ENCODE results near the gene FHOD3.

- TF ChIP-seq, protein P1, sequence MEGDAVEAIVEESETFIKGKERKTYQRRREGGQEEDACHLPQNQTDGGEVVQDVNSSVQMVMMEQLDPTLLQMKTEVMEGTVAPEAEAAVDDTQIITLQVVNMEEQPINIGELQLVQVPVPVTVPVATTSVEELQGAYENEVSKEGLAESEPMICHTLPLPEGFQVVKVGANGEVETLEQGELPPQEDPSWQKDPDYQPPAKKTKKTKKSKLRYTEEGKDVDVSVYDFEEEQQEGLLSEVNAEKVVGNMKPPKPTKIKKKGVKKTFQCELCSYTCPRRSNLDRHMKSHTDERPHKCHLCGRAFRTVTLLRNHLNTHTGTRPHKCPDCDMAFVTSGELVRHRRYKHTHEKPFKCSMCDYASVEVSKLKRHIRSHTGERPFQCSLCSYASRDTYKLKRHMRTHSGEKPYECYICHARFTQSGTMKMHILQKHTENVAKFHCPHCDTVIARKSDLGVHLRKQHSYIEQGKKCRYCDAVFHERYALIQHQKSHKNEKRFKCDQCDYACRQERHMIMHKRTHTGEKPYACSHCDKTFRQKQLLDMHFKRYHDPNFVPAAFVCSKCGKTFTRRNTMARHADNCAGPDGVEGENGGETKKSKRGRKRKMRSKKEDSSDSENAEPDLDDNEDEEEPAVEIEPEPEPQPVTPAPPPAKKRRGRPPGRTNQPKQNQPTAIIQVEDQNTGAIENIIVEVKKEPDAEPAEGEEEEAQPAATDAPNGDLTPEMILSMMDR (IDR thresholded peaks at IDR 0.05; ENCODE audit: insufficient read depth, low read depth, low read length): no peak
- TF ChIP-seq EZH2 (IDR thresholded peaks at IDR 0.05; ENCODE audit: insufficient read depth, low read length): no peak
Observed at GRCh38 chr18:36811955-36812354, 514.4 kb downstream of the FHOD3 start.
